Measurements from ENCODE around the gene SSBP3.

Gene SSBP3

DNA sequence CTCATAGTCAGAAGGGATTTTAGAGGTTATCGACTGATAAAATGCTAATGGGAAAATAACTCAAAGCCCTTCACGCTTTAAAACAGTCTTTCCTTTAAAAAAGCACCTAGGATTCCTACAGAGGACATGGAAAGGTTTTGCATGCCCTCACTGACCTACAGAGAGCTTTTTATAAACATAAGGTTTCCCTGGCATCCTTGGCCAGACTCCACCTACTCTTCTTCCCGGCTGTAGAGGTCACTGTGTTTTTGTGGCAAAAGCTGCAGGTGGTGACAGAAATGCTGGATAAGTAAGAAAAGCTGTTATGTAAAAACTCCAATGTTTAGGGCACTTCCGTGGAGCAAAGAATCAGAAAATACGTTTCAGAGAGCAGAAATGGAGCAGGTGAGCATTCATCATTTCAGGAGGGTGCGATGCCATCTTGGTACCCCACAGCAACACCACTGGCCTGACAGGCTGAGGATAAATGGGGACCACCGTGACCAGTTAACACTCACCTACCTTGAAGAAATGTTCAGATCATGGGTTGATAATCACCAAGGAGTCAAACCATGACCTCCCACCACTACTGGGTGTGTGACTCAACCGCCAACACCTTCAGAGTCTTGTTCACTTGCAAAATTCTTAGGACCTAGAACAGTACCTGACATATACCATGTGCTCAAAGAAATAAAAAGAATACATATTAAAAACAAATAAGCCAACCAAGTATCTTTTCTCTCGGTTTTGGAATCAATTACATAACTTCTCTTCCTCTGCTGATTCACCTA is 46.6 kb downstream of the SSBP3 start:
- Histone ChIP-seq H4K20me1 (ENCODE audit: insufficient read depth, low read length) (peaks cover 79% of the 10 kb centered on the region), H3K9ac (ENCODE audit: low read depth, low read length) (no peak overlapping the region), H3K79me2 (ENCODE audit: insufficient read depth, low read length) (peaks cover 99% of the 10 kb centered on the region), H3K4me3 (ENCODE audit: low read depth in 1 of 2, low read length in 2 of 2) (no peak overlapping the region), H3K4me2 (ENCODE audit: insufficient read depth, low read length) (no peak overlapping the region), H3K27ac (ENCODE audit: low read length) (no peak overlapping the region), H3K27me3 (ENCODE audit: insufficient read depth, low read length, poor library complexity) (no peaks in the 10 kb centered on the region), H3K4me1 (ENCODE audit: insufficient read depth, low read length) (no peaks in the 10 kb centered on the region), H3K9me3 (ENCODE audit: insufficient read depth, low read length, severe bottlenecking) (no peaks in the 10 kb centered on the region), H2AFZ (ENCODE audit: low read depth, low read length) (no peak overlapping the region), H3K36me3 (ENCODE audit: insufficient read depth, low read length) (peaks cover 43% of the 10 kb centered on the region)
- DNase-seq (no peak), ATAC-seq (ENCODE audit: insufficient read depth, low read depth) (no peak)
- TF ChIP-seq, protein P1, sequence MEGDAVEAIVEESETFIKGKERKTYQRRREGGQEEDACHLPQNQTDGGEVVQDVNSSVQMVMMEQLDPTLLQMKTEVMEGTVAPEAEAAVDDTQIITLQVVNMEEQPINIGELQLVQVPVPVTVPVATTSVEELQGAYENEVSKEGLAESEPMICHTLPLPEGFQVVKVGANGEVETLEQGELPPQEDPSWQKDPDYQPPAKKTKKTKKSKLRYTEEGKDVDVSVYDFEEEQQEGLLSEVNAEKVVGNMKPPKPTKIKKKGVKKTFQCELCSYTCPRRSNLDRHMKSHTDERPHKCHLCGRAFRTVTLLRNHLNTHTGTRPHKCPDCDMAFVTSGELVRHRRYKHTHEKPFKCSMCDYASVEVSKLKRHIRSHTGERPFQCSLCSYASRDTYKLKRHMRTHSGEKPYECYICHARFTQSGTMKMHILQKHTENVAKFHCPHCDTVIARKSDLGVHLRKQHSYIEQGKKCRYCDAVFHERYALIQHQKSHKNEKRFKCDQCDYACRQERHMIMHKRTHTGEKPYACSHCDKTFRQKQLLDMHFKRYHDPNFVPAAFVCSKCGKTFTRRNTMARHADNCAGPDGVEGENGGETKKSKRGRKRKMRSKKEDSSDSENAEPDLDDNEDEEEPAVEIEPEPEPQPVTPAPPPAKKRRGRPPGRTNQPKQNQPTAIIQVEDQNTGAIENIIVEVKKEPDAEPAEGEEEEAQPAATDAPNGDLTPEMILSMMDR (IDR thresholded peaks at IDR 0.05; ENCODE audit: borderline replicate concordance, extremely low read depth, low read length, poor library complexity, severe bottlenecking), result no peak
- TF ChIP-seq EZH2 (IDR thresholded peaks at IDR 0.05; ENCODE audit: borderline replicate concordance, low read depth, low read length, severe bottlenecking), result no peak

GRCh38 chr1:54358503-54359168 is 47.6 kb downstream of the SSBP3 start:
- Histone ChIP-seq H3K36me3 (ENCODE audit: insufficient read depth, low read length) (peaks cover 48% of the 10 kb centered on the region), H3K27ac (ENCODE audit: low read length) (no peak overlapping the region), H2AFZ (ENCODE audit: low read depth, low read length) (no peak overlapping the region), H3K27me3 (ENCODE audit: insufficient read depth, low read length, poor library complexity) (no peaks in the 10 kb centered on the region), H3K9ac (ENCODE audit: low read depth, low read length) (no peak overlapping the region), H4K20me1 (ENCODE audit: insufficient read depth, low read length) (peaks cover 79% of the 10 kb centered on the region), H3K79me2 (ENCODE audit: insufficient read depth, low read length) (peaks cover 99% of the 10 kb centered on the region), H3K9me3 (ENCODE audit: insufficient read depth, low read length, severe bottlenecking) (no peaks in the 10 kb centered on the region), H3K4me1 (ENCODE audit: insufficient read depth, low read length) (no peaks in the 10 kb centered on the region), H3K4me3 (ENCODE audit: low read depth in 1 of 2, low read length in 2 of 2) (no peak overlapping the region), H3K4me2 (ENCODE audit: insufficient read depth, low read length) (no peak overlapping the region)
- ATAC-seq (ENCODE audit: insufficient read depth, low read depth) (no peak), DNase-seq (no peak)
- no peak for TF ChIP-seq EZH2 (IDR thresholded peaks at IDR 0.05; ENCODE audit: borderline replicate concordance, low read depth, low read length, severe bottlenecking)
- TF ChIP-seq, protein P1 (IDR thresholded peaks at IDR 0.05; ENCODE audit: borderline replicate concordance, extremely low read depth, low read length, poor library complexity, severe bottlenecking), result no peak

DNA sequence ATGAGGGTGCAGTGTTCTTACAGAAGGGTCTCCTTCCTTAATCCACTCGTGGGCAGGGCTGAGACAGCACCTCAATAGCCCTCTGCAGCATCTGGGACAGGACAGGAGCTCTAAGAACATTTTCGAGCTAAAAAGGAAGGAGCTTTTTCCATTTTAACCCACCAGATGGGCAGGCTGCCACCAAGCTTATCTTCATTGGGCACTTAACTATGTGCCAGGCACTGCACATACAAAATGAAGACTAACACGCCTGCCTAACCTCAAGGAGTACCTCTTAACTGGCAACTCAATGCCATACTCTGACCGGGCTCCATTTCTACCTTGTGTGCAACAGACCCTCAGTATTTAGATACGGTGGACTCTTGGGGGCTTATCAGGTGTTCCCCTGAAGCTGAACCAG is 48.2 kb downstream of the SSBP3 start:
- H3K27ac ChIP-seq (ENCODE audit: low read length), result no peak overlapping the region
- no peak overlapping the region for H3K4me2 ChIP-seq (ENCODE audit: insufficient read depth, low read length)
- ATAC-seq (ENCODE audit: insufficient read depth, low read depth) (no peak), DNase-seq (no peak)
- TF ChIP-seq EZH2 (IDR thresholded peaks at IDR 0.05; ENCODE audit: borderline replicate concordance, low read depth, low read length, severe bottlenecking), result no peak
- TF ChIP-seq, protein P1 (IDR thresholded peaks at IDR 0.05; ENCODE audit: borderline replicate concordance, extremely low read depth, low read length, poor library complexity, severe bottlenecking), result no peak
- H3K4me1 ChIP-seq (ENCODE audit: insufficient read depth, low read length), result no peaks in the 10 kb centered on the region
- no peak overlapping the region for H2AFZ ChIP-seq (ENCODE audit: low read depth, low read length)
- peaks cover 83% of the 10 kb centered on the region for H4K20me1 ChIP-seq (ENCODE audit: insufficient read depth, low read length)
- no peaks in the 10 kb centered on the region for H3K27me3 ChIP-seq (ENCODE audit: insufficient read depth, low read length, poor library complexity)
- H3K9me3 ChIP-seq (ENCODE audit: insufficient read depth, low read length, severe bottlenecking), result no peaks in the 10 kb centered on the region
- H3K36me3 ChIP-seq (ENCODE audit: insufficient read depth, low read length), result peaks cover 48% of the 10 kb centered on the region
- peaks cover 100% of the 10 kb centered on the region for H3K79me2 ChIP-seq (ENCODE audit: insufficient read depth, low read length)
- no peak overlapping the region for H3K9ac ChIP-seq (ENCODE audit: low read depth, low read length)
- no peak overlapping the region for H3K4me3 ChIP-seq (ENCODE audit: low read depth in 1 of 2, low read length in 2 of 2)

Measured in DND-41 (cell line).